Osteocyte (in vitro differentiated cells): ENCODE results near the gene PPIAL4G. TPM values are rescaled to one million over a fixed set of nuclear protein-coding genes. Genes with fewer than 3 reads are reported as not detected.
"Not testable (repeated sequence)": the region's sequence is repeated elsewhere in the genome, so short reads cannot be mapped to it uniquely, and the experiment has no call there.

Experiments used
- DNase-seq: peaks from one replicate; pipeline ENCODE4 v3.0.0; 2021; ENCODE audit warnings: mixed read lengths; ENCODE audit not compliant: unreplicated experiment; ENCODE audit errors: extremely low spot score
- H3K27ac Mint-ChIP-seq: one replicate; pipeline ENCODE4 v1.8.0; 2021; ENCODE audit warnings: mild to moderate bottlenecking, mixed read lengths; ENCODE audit not compliant: unreplicated experiment
- H3K27me3 Mint-ChIP-seq: one replicate; pipeline ENCODE4 v1.8.0; 2021; ENCODE audit warnings: mixed read lengths; ENCODE audit not compliant: unreplicated experiment
- H3K36me3 Mint-ChIP-seq: one replicate; pipeline ENCODE4 v1.8.0; 2021; ENCODE audit warnings: mixed read lengths; ENCODE audit not compliant: unreplicated experiment
- H3K4me1 Mint-ChIP-seq: one replicate; pipeline ENCODE4 v1.8.0; 2021; ENCODE audit warnings: mixed read lengths; ENCODE audit not compliant: unreplicated experiment
- H3K4me3 Mint-ChIP-seq: one replicate; pipeline ENCODE4 v1.8.0; 2021; ENCODE audit warnings: mild to moderate bottlenecking, moderate library complexity, mixed read lengths; ENCODE audit not compliant: unreplicated experiment
- H3K9me3 Mint-ChIP-seq: one replicate; pipeline ENCODE4 v1.8.0; 2021; ENCODE audit warnings: mixed read lengths; ENCODE audit not compliant: unreplicated experiment
- long read RNA-seq: library from polyadenylated mRNA; unstranded; transcript quantifications from one replicate; pipeline ENCODE4 v2.0.0, GENCODE V29; 2021
- total RNA-seq: library from RNA; stranded (reverse); gene quantifications from 2 replicates; pipeline ENCODE4 v1.2.1, GENCODE V29; 2021
- TF ChIP-seq, protein P1 (sequence below): fragments of 200-600 bp; sonication (generic); IDR thresholded peaks from 2 replicates; pipeline ENCODE4 v1.5.0; 2021; ENCODE audit warnings: antibody characterized with exemption, mild to moderate bottlenecking, moderate library complexity

Gene PPIAL4G
- total RNA-seq: not detected in 2 replicates
- long read RNA-seq: 0 reads

DNA sequence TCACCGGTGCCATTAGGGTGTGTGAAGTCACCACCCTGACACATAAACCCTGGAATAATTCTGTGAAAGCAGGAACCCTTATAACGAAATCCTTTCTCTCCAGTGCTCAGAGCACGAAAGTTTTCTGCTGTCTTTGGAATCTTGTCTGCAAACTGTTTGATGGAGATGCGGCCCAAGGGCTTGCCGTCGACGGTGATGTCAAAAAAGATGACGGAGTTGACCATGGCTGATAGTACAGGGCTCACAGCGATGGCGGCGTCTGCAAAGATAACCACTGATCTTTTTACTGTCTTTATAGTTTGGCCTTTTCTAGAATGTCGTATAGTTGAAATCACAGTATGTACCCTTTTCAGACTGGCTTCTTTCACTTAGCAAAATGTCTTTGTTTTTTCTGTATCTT is at the start of gene PPIAL4G:
Gene PPIAL4G, minus strand, starts transcription at position 274 of the 400 bp plus-strand sequence. Its CDS starts 50 bp downstream, at position 224.
- DNase-seq, H3K9me3 Mint-ChIP-seq, H3K4me3 Mint-ChIP-seq, H3K27ac Mint-ChIP-seq, H3K4me1 Mint-ChIP-seq, H3K36me3 Mint-ChIP-seq, H3K27me3 Mint-ChIP-seq: not testable (repeated sequence)

DNA sequence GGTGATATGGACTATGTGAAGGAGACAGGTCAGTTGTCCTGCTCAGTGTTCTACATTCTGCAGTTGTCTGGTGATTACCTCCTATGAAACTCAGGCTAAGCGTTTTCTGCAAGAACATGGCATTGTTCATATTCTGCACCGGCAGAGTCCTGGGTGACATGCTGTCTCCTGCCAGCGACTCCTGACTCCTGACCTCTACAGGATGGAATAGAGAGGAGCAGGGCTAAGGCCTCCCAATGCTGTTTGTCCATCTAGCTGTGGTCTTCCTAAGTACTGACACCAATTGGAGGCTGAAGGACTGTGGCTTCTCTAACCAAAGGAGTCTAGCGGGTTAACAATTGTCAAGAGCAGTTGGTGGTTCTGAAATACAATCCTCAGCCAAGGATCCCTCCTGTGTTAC is 49.1 kb upstream of the PPIAL4G start:
- DNase-seq, H3K27ac Mint-ChIP-seq, H3K36me3 Mint-ChIP-seq, H3K27me3 Mint-ChIP-seq, H3K4me1 Mint-ChIP-seq, H3K9me3 Mint-ChIP-seq, H3K4me3 Mint-ChIP-seq: not testable (repeated sequence)

DNA sequence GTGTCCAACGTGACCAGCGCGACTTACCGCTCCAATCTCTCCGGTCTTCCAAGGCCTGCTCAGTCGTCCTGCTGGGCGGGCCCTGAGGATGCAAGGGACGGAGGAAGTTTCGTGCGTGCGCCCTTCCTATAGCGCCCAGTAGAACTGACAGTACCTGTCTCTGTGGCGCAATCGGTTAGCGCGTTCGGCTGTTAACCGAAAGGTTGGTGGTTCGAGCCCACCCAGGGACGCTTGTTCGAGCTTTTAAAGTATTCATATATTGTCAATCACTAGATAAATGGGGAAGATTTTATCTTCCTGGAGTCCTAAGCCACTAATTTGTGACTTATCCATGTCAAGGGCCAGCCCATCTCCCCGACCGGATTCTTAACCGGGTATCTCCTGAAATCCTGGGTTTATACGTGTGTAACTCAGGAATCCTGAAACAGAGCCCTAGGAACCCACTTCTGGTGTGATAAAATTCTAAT is 46.0 kb upstream of the PPIAL4G start:
- peak overlapping the region; percentile 66 for H3K4me3 Mint-ChIP-seq
- not testable (repeated sequence) for H3K27me3 Mint-ChIP-seq, H3K36me3 Mint-ChIP-seq, H3K4me1 Mint-ChIP-seq, DNase-seq, H3K9me3 Mint-ChIP-seq
- peak overlapping the region; percentile 23 for H3K27ac Mint-ChIP-seq

DNA sequence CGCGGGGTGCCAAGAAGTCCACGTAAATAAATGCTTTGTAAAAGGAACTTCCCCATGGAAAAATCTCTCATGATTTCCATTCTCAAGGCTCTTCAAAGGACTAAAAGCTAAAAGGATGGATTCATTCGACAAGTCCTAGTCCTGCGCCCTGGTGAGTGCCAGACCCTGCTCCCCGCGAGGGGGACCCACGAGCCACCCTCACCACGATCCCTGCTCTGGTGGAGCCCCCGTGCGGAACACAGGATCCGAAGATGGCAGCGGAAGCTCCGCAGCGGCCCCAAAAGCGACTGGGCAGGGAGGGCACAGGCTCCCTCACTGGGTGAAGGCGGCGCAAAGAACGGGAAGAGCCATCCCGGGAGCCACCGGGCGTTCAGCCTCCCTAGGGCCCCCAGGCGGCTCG is 45.5 kb upstream of the PPIAL4G start:
- not testable (repeated sequence) for H3K36me3 Mint-ChIP-seq, DNase-seq, H3K4me3 Mint-ChIP-seq, H3K9me3 Mint-ChIP-seq, H3K4me1 Mint-ChIP-seq, H3K27me3 Mint-ChIP-seq, H3K27ac Mint-ChIP-seq
- TF ChIP-seq, protein P1, sequence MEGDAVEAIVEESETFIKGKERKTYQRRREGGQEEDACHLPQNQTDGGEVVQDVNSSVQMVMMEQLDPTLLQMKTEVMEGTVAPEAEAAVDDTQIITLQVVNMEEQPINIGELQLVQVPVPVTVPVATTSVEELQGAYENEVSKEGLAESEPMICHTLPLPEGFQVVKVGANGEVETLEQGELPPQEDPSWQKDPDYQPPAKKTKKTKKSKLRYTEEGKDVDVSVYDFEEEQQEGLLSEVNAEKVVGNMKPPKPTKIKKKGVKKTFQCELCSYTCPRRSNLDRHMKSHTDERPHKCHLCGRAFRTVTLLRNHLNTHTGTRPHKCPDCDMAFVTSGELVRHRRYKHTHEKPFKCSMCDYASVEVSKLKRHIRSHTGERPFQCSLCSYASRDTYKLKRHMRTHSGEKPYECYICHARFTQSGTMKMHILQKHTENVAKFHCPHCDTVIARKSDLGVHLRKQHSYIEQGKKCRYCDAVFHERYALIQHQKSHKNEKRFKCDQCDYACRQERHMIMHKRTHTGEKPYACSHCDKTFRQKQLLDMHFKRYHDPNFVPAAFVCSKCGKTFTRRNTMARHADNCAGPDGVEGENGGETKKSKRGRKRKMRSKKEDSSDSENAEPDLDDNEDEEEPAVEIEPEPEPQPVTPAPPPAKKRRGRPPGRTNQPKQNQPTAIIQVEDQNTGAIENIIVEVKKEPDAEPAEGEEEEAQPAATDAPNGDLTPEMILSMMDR: peak; percentile 47

DNA sequence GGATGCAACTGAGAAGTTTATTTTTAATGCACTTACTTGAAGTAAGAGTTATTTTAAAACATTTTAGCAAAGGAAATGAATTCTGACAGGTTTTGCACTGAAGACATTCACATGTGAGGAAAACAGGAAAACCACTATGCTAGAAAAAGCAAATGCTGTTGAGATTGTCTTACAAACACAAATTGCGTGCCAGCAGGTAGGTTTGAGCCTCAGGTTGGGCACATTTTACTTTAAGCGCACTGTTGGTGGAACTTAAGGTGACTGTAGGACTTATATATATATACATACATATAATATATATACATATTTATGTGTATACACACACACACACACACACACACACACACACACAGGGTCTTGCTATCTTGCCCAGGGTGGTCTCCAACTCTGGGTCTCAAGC is 43.5 kb upstream of the PPIAL4G start:
- H3K4me3 Mint-ChIP-seq, H3K27me3 Mint-ChIP-seq, H3K27ac Mint-ChIP-seq, H3K36me3 Mint-ChIP-seq, DNase-seq, H3K9me3 Mint-ChIP-seq, H3K4me1 Mint-ChIP-seq: not testable (repeated sequence)

DNA sequence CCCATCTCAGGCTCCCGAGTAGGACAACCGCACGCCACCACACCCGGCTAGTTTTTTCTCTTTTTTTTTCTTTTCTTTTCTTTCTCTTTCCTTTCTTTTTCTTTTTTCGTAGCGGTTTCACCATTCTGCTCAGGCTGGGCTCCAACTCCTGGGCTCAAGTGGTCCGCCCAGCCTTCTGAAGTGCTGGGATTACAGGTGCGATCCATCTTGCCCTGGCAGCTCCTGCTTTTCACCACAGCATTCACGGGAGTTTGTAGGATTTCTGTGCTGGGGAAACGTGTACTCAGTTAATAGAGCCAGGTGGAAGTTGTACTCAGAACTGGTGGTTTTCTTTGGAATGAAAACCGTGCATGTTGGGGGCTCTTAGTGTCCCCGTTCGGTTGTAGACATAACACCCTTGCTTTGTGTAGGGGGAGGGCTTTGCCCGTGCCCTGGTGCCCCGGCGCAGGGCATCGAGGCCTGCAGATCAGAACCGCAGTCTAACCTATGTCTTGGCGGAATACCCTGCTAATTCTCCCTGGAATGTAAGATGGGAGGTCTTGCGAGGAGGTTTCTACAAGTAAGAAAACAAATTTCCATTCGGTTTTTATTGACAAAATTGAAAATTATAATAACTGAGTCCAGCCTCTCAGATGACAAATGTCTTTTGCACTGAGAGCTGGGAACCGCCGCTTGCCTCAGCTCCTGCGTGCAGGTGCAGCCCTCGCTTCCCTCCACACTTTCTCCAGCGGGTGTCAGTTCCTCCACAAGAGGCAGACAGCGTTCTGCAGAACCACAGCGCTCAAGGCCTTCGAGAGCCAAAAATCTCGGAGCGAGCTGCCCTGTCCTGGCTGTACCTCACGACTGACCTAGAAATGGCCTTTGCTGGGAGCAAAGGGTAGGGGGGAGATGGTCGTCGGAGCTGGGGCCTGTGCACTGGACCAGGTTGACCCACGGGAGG is 40.4 kb upstream of the PPIAL4G start:
- not testable (repeated sequence) for H3K4me1 Mint-ChIP-seq, H3K27me3 Mint-ChIP-seq, H3K9me3 Mint-ChIP-seq, DNase-seq, H3K36me3 Mint-ChIP-seq
- H3K27ac Mint-ChIP-seq: peak overlapping the region; percentile 89
- peak overlapping the region; percentile 79 for H3K4me3 Mint-ChIP-seq

DNA sequence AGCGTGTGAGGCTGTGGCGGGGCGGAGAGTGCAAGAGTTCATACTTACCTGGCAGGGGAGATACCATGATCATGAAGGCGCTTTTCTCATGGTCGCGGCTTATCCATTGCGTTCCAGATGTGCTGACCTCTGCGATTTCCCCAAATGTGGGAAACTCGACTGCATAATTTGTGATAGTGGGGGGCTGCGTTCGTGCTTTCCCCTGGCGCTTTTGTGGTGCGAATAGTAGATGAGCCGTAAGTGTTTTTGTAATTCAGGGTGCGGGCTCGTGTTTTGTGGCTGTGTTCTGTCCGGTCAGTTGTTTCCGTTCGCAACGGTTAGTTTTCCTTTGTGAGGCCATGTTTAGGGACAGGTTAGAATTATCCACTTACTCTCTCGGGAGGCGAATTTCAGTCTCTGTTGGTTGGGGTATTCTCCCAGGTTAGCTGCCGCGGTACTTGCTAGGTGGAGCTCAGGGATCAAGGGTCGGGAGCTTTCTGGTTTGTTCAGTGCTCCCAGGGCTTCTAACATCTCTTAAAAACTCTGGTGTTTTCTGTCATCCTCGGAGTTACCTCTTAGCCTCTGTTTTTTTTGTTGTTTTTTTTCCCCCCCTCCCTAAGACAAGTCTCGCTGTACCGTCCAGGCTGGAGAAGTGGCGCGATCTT is 39.6 kb upstream of the PPIAL4G start:
- peak overlapping the region; percentile 79 for H3K4me3 Mint-ChIP-seq
- not testable (repeated sequence) for H3K36me3 Mint-ChIP-seq, H3K9me3 Mint-ChIP-seq, H3K27me3 Mint-ChIP-seq, H3K4me1 Mint-ChIP-seq
- peak overlapping the region; percentile 89 for H3K27ac Mint-ChIP-seq
- DNase-seq: peak; percentile 84

DNA sequence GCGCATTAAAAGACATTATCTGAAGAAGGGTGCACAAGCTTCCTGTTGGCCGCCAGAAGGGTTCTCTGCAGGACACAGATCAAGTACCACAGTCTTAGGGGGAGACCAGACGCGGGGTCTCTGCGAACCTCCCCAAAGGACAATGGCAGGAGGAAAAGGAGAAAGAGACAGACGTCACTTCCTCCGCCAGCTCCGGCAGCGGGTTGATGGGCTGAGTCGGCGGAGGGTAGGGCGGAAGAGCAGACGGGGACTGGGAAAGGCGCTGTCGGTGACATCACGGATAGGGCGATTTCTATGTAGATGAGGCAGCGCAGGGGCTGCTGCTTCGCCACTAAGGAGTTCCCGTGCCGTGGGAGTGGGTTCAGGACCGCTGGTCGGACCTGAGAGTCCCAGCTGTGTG is 39.0 kb upstream of the PPIAL4G start:
- H3K27me3 Mint-ChIP-seq, H3K4me1 Mint-ChIP-seq, H3K9me3 Mint-ChIP-seq, H3K36me3 Mint-ChIP-seq: not testable (repeated sequence)
- peak; percentile 86 for DNase-seq
- peak overlapping the region; percentile 79 for H3K4me3 Mint-ChIP-seq
- H3K27ac Mint-ChIP-seq: peak overlapping the region; percentile 89

DNA sequence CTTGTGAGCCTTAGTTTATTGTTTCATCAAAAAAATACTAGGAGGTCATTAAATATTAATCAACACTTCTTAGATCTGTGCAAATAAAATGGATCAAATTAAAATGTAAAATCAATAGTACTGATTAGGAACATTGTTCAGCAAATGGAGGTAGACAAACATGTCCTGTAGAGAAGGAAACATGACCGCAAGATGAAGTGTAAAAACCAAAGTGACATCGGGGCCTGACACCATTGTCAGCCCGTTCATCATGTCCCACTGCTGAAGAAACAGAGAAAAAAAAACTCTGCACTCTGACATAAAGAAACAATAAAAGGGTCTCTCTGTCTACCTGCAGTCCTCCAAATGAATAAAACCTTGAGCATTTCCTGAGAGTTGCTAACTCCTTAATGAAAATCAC is 31.2 kb upstream of the PPIAL4G start:
- not testable (repeated sequence) for H3K4me1 Mint-ChIP-seq, H3K36me3 Mint-ChIP-seq, H3K9me3 Mint-ChIP-seq, H3K4me3 Mint-ChIP-seq, H3K27ac Mint-ChIP-seq, H3K27me3 Mint-ChIP-seq, DNase-seq

DNA sequence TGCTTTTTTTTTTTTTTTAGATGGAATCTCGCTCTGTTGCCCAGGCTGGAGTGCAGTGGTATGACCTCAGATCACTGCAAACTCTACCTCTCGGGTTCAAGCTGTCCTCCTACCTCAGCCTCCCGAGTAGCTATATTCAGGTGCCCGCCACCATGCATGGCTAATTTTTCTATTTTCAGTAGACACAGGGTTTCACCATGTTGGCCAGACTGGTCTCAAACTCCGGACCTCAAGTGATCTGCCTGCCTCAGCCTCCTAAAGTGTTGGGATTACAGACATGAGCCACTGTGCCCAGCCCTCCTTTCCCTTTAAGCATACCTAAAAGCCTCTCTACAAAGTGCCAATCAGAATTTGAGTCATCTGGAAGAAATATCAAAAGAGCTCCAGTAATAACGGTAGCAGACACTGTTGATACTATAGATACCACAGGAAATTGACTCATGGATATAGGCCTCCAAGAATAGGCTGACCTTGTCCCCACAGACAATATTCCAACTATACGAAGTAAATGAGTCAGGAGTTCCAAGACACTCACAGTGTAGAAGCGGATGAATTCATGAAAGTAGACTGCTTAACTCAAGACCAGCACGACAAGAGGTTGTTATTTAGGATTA is 29.6 kb upstream of the PPIAL4G start:
- not testable (repeated sequence) for H3K27ac Mint-ChIP-seq, H3K27me3 Mint-ChIP-seq, H3K4me1 Mint-ChIP-seq, H3K4me3 Mint-ChIP-seq, H3K36me3 Mint-ChIP-seq, DNase-seq, H3K9me3 Mint-ChIP-seq

DNA sequence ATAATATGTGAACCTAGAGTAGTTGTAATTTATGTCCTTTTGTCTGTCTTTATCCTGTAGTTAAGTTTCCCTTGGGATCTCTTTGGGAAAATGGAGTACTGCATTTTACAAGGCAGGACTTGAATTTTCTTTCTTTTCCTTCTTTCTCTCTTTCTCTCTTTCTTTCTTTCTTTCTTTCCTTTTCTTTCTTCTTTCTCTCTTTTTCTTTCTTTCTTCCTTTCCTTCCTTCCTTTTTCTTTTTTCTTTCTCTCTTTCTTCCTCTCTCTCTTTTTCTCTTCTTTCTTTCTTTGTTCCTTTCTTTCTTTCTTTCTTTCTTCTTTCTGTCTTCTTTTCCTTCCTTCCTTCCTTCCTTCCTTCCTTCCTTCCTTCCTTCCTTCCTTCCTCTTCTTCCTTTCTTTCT is 10.8 kb upstream of the PPIAL4G start:
- not testable (repeated sequence) for H3K27ac Mint-ChIP-seq, H3K4me1 Mint-ChIP-seq, H3K4me3 Mint-ChIP-seq, H3K36me3 Mint-ChIP-seq, H3K9me3 Mint-ChIP-seq, DNase-seq
- H3K27me3 Mint-ChIP-seq: peaks cover 10% of the 10 kb centered on the region
